Thymus (tissue), 11 donors: Measurements from ENCODE around the gene COL4A2. TPM values are rescaled to one million over a fixed set of nuclear protein-coding genes. Genes with fewer than 3 reads are reported as not detected.
"Not testable (repeated sequence)": the region's sequence is repeated elsewhere in the genome, so short reads cannot be mapped to it uniquely, and the experiment has no call there.

Experiments
- DNase-seq, 9 donors: peaks; one replicate each; pipeline ENCODE4 v3.0.0-alpha.2; 2013; ENCODE audit warnings: low spot score in 9 of 9, low read depth in 6 of 9, missing footprints in 1 of 9
- H3K27ac ChIP-seq, 2 donors: one replicate each; pipeline ENCODE4 v1.5.1; 2013; ENCODE audit warnings: control low read depth in 1 of 2, low read depth in 1 of 2, low read length in 1 of 2, mild to moderate bottlenecking in 1 of 2, moderate library complexity in 1 of 2
- H3K27me3 ChIP-seq, 2 donors: one replicate each; pipeline ENCODE4 v1.5.1; 2013; ENCODE audit warnings: low read length in 1 of 2; ENCODE audit not compliant: control insufficient read depth in 2 of 2, insufficient read depth in 1 of 2
- H3K36me3 ChIP-seq, 2 donors: one replicate each; pipeline ENCODE4 v1.5.1; 2013; ENCODE audit warnings: low read length in 1 of 2, mild to moderate bottlenecking in 1 of 2, moderate library complexity in 1 of 2; ENCODE audit not compliant: control insufficient read depth in 2 of 2, insufficient read depth in 2 of 2
- H3K4me1 ChIP-seq, 2 donors: one replicate each; pipeline ENCODE4 v1.5.1; 2013; ENCODE audit warnings: low read length in 2 of 2; ENCODE audit not compliant: control insufficient read depth in 2 of 2, insufficient read depth in 2 of 2
- H3K4me3 ChIP-seq, 2 donors: one replicate each; pipeline ENCODE4 v1.5.1; 2013; ENCODE audit warnings: low read length in 2 of 2, control low read depth in 1 of 2, mild to moderate bottlenecking in 1 of 2
- H3K9me3 ChIP-seq, 2 donors: one replicate each; pipeline ENCODE4 v1.5.1; 2013; ENCODE audit warnings: low read length in 1 of 2, mild to moderate bottlenecking in 1 of 2; ENCODE audit not compliant: control insufficient read depth in 2 of 2, insufficient read depth in 1 of 2
- WGBS: extraction: QIAGEN DNeasy Blood & Tissue Kit; methylation state at CpG from one replicate; pipeline ENCODE4 v1.1.7; 2013; 5-methylcytosine and 5-hydroxymethylcytosine counted together
- polyA plus RNA-seq: library from polyadenylated mRNA; stranded (reverse); fragments of 200-250 nt; gene quantifications from one replicate; pipeline ENCODE4 v1.2.3, GENCODE V29; 2013
- total RNA-seq: library from RNA; stranded (reverse); fragments of 120-200 nt; gene quantifications from one replicate; pipeline ENCODE4 v1.2.4, GENCODE V29; 2013
- donor health status: healthy.

Gene COL4A2
- total and polyA plus RNA-seq, 2 donors: 47.2 to 63.1 TPM

- not testable (repeated sequence) for H3K4me1 ChIP-seq, H3K27me3 ChIP-seq, H3K4me3 ChIP-seq, H3K36me3 ChIP-seq, DNase-seq, H3K9me3 ChIP-seq, H3K27ac ChIP-seq
- 96% methylated on average over 11 of the region's 11 CpGs for WGBS
Measured at GRCh38 chr13:110453091-110453490, 146.0 kb downstream of the COL4A2 start.

GRCh38 chr13:110453797-110454196, 146.7 kb downstream of the COL4A2 start:
- peaks cover 0 to 2% of the 10 kb centered on the region in 2 donors for H3K27me3 ChIP-seq
- 52% methylated on average over 2 of the region's 2 CpGs for WGBS
- H3K9me3 ChIP-seq: no peaks in the 10 kb centered on the region
- no peaks in the 10 kb centered on the region for H3K36me3 ChIP-seq
- H3K4me1 ChIP-seq: no peaks in the 10 kb centered on the region
- H3K27ac ChIP-seq: no peak overlapping the region
- no peak for DNase-seq
- H3K4me3 ChIP-seq: no peak overlapping the region

- 89% methylated on average over 21 of the region's 21 CpGs for WGBS
- DNase-seq: no peak
- Histone ChIP-seq H3K4me1 (no peaks in the 10 kb centered on the region), H3K9me3 (no peaks in the 10 kb centered on the region), H3K4me3 (no peak overlapping the region), H3K27me3 (peaks cover 0 to 2% of the 10 kb centered on the region in 2 donors), H3K36me3 (no peaks in the 10 kb centered on the region), H3K27ac (no peak overlapping the region)
Measured at GRCh38 chr13:110454227-110454859, 147.3 kb downstream of the COL4A2 start.

- no peak overlapping the region for H3K4me3 ChIP-seq
- H3K27me3 ChIP-seq: peaks cover 0 to 2% of the 10 kb centered on the region in 2 donors
- H3K27ac ChIP-seq: no peak overlapping the region
- H3K4me1 ChIP-seq: no peaks in the 10 kb centered on the region
- no peaks in the 10 kb centered on the region for H3K36me3 ChIP-seq
- no peak for DNase-seq
- WGBS: 89% methylated on average over 14 of the region's 14 CpGs
- no peaks in the 10 kb centered on the region for H3K9me3 ChIP-seq
Measured at GRCh38 chr13:110454956-110455355, 147.9 kb downstream of the COL4A2 start.

GRCh38 chr13:110455444-110455843, 148.4 kb downstream of the COL4A2 start:
- Histone ChIP-seq H3K36me3 (no peaks in the 10 kb centered on the region), H3K4me3 (no peak overlapping the region), H3K4me1 (no peaks in the 10 kb centered on the region), H3K27ac (no peak overlapping the region), H3K27me3 (peaks cover 0 to 2% of the 10 kb centered on the region in 2 donors), H3K9me3 (no peaks in the 10 kb centered on the region)
- 84% methylated on average over 10 of the region's 10 CpGs for WGBS
- DNase-seq: no peak

GRCh38 chr13:110455941-110456340, 148.9 kb downstream of the COL4A2 start:
- Histone ChIP-seq H3K9me3 (no peaks in the 10 kb centered on the region), H3K36me3 (no peaks in the 10 kb centered on the region), H3K27ac (no peak overlapping the region), H3K4me3 (no peak overlapping the region), H3K27me3 (peaks cover 0 to 2% of the 10 kb centered on the region in 2 donors), H3K4me1 (no peaks in the 10 kb centered on the region)
- WGBS: 4% methylated on average over 10 of the region's 10 CpGs
- peak; percentile 18 to 63 (median 34) for DNase-seq

GRCh38 chr13:110456550-110456949, 149.5 kb downstream of the COL4A2 start:
- H3K27me3 ChIP-seq: peaks cover 0 to 2% of the 10 kb centered on the region in 2 donors
- no peak overlapping the region for H3K4me3 ChIP-seq
- WGBS: 96% methylated on average over 18 of the region's 18 CpGs
- no peaks in the 10 kb centered on the region for H3K4me1 ChIP-seq
- no peaks in the 10 kb centered on the region for H3K36me3 ChIP-seq
- DNase-seq: no peak
- H3K27ac ChIP-seq: no peak overlapping the region
- no peaks in the 10 kb centered on the region for H3K9me3 ChIP-seq

- no peak overlapping the region for H3K27ac ChIP-seq
- no peaks in the 10 kb centered on the region for H3K4me1 ChIP-seq
- no peaks in the 10 kb centered on the region for H3K9me3 ChIP-seq
- H3K4me3 ChIP-seq: no peak overlapping the region
- DNase-seq: no peak
- peaks cover 0 to 2% of the 10 kb centered on the region in 2 donors for H3K27me3 ChIP-seq
- no peaks in the 10 kb centered on the region for H3K36me3 ChIP-seq
- WGBS: 88% methylated on average over 10 of the region's 10 CpGs
Measured at GRCh38 chr13:110457361-110457760, 150.3 kb downstream of the COL4A2 start.

GRCh38 chr13:110458017-110458416, 150.9 kb downstream of the COL4A2 start:
- no peaks in the 10 kb centered on the region for H3K36me3 ChIP-seq
- H3K27ac ChIP-seq: no peak overlapping the region
- no peak overlapping the region for H3K4me3 ChIP-seq
- peaks cover 0 to 2% of the 10 kb centered on the region in 2 donors for H3K27me3 ChIP-seq
- no peaks in the 10 kb centered on the region for H3K4me1 ChIP-seq
- no peak for DNase-seq
- WGBS: 72% methylated on average over 8 of the region's 8 CpGs
- H3K9me3 ChIP-seq: no peaks in the 10 kb centered on the region
